Hematopoietic multipotent progenitor cell treated with erythropoietin and hydrocortisone succinate and interleukin-3 and kit ligand, for 15 days (in vitro differentiated cells): ENCODE results near the gene PSMG3.

Experiments used
- DNase-seq: peaks from one replicate; pipeline ENCODE4 v3.0.0-alpha.2; 2015; ENCODE audit warnings: low spot score

Gene PSMG3

GRCh38 chr7:1579481-1580421, 9.9 kb upstream of the PSMG3 start:
- peak; percentile 73 for DNase-seq

- DNase-seq = no peak
Observed at GRCh38 chr7:1578513-1578912, 8.7 kb upstream of the PSMG3 start.

GRCh38 chr7:1576521-1577253, 6.9 kb upstream of the PSMG3 start:
- no peak for DNase-seq

- DNase-seq = no peak
Observed at GRCh38 chr7:1575809-1576208, 6.0 kb upstream of the PSMG3 start.

- no peak for DNase-seq
Observed at GRCh38 chr7:1572111-1572822, 2.4 kb upstream of the PSMG3 start.

GRCh38 chr7:1569440-1569832, 396 bp downstream of the PSMG3 start:
- DNase-seq = no peak

- no peak for DNase-seq
Observed at GRCh38 chr7:1569016-1569415, 816 bp downstream of the PSMG3 start.

- no peak for DNase-seq
Observed at GRCh38 chr7:1567896-1568510, 1.8 kb downstream of the PSMG3 start.

- peak; percentile 48 for DNase-seq
Observed at GRCh38 chr7:1567049-1567771, 2.6 kb downstream of the PSMG3 start.

- DNase-seq = peak; percentile 79
Observed at GRCh38 chr7:1566687-1567048, 3.2 kb downstream of the PSMG3 start.

GRCh38 chr7:1564603-1565022, 5.2 kb downstream of the PSMG3 start:
- DNase-seq = no peak

GRCh38 chr7:1563981-1564602, 5.7 kb downstream of the PSMG3 start:
- no peak for DNase-seq

GRCh38 chr7:1562597-1563051, 7.2 kb downstream of the PSMG3 start:
- no peak for DNase-seq

GRCh38 chr7:1562116-1562515, 7.7 kb downstream of the PSMG3 start:
- no peak for DNase-seq

GRCh38 chr7:1561036-1561940, 8.5 kb downstream of the PSMG3 start:
- DNase-seq = no peak

GRCh38 chr7:1560620-1561031, 9.2 kb downstream of the PSMG3 start:
- no peak for DNase-seq

GRCh38 chr7:1559626-1560590, 9.9 kb downstream of the PSMG3 start:
- DNase-seq = no peak

GRCh38 chr7:1558841-1559625, 10.8 kb downstream of the PSMG3 start:
- DNase-seq = no peak
